Subcutaneous adipose tissue (tissue), 4 donors: ENCODE measurements around the gene DNAAF8. TPM values are rescaled to one million over a fixed set of nuclear protein-coding genes. Genes with fewer than 3 reads are reported as not detected.

Source experiments
- total RNA-seq, 4 donors: library from RNA; depleted of rRNA; stranded (reverse); fragments of >200 nt; gene quantifications; one replicate each; pipeline ENCODE4 v1.1.0, GENCODE V29; 2016
- TF ChIP-seq, protein P1 (sequence below): fragments of 450-650 bp; IDR thresholded peaks from one replicate; pipeline ENCODE4 v1.5.1; 2016; ENCODE audit warnings: low read depth, mild to moderate bottlenecking, control low read depth, antibody characterized with exemption, moderate library complexity

DNAAF8 gene
- total RNA-seq, 4 donors from 2014 or later = 0.44 to 1.6 (median 0.91) TPM

DNA sequence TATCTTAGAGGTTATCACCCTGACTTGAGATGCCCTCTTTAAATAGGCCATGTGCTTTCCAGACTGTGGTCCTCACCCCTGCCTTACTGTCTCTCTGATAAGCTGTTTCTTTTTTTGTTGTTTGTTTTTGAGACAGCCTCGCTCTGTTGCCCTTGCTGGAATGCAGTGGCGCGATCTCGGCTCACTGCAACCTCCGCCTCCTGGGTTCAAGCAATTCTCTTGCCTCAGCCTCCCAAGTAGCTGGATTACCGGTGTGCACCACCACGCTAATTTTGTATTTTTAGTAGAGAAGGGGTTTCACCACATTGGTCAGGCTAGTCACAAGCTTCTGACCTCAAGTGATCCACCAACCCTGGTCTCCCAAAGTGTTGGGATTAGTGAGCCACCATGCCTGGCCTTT lies 54.6 kb downstream of the DNAAF8 start:
- TF ChIP-seq, protein P1, sequence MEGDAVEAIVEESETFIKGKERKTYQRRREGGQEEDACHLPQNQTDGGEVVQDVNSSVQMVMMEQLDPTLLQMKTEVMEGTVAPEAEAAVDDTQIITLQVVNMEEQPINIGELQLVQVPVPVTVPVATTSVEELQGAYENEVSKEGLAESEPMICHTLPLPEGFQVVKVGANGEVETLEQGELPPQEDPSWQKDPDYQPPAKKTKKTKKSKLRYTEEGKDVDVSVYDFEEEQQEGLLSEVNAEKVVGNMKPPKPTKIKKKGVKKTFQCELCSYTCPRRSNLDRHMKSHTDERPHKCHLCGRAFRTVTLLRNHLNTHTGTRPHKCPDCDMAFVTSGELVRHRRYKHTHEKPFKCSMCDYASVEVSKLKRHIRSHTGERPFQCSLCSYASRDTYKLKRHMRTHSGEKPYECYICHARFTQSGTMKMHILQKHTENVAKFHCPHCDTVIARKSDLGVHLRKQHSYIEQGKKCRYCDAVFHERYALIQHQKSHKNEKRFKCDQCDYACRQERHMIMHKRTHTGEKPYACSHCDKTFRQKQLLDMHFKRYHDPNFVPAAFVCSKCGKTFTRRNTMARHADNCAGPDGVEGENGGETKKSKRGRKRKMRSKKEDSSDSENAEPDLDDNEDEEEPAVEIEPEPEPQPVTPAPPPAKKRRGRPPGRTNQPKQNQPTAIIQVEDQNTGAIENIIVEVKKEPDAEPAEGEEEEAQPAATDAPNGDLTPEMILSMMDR = no peak

DNA sequence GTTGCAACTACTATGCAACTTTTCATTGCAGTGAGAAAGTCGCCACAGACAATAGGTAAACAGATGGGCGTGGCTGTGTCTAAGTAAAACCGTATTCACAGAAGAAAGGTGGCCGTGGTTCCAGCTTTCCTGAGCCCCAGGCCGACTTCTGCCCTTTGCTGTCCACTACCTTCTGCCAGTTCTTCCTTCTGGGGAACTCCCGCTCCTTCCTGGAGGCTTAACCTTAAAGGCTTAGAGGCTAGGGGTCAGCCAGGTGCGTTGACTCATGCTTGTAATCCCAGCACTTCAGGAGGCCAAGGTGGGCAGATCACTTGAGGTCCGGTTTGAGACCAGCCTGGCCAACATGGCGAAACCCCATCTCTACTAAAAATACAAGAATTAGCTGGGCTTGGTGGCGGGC lies 55.9 kb downstream of the DNAAF8 start:
- TF ChIP-seq, protein P1 = no peak

DNA sequence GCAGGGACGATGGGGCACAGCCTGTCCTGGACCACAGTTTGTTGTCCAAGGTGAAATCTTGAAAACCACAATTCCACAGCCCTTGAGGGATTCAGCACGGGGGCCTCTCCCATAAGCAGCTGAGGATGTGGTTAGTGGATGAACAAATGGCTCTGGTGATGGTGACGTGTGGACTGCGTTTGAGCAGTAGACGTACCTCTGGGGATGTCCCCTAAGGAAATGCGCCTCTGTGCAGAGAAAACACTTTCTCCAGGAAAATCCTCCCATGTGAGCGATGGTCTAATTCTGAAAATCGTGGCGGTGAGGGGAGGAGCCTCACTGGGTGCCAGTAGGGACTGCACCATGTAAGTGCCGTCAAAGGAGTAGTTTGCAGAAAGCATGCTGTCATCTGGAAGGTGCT lies 56.5 kb downstream of the DNAAF8 start:
- TF ChIP-seq, protein P1 = no peak

DNA sequence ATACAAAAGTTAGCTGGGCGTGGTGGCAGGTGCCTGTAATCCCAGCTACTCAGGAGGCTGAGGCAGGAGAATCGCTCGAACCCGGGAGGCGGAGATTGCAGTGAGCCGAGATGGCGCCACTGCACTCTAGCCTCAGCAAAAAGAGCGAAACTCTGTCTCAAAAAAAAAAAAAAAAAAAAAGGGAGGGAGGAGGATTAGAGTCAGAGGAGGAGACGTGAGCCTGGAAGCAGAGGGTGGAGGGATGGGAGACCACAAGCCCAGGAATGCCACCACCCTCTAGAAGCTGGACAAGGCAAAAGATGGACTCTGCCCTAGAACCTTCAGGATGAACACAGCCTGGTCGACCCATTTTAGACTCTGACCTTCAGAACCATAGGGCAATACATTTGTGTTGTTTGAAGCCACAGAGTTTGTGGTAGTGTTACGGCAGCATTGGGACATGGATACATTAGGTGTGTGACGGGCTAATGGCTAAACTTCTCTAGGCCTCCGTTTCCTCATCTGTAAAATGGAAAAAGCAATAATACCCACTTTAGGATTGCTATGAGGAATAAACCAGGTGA lies 58.7 kb downstream of the DNAAF8 start:
- TF ChIP-seq, protein P1 = no peak

DNA sequence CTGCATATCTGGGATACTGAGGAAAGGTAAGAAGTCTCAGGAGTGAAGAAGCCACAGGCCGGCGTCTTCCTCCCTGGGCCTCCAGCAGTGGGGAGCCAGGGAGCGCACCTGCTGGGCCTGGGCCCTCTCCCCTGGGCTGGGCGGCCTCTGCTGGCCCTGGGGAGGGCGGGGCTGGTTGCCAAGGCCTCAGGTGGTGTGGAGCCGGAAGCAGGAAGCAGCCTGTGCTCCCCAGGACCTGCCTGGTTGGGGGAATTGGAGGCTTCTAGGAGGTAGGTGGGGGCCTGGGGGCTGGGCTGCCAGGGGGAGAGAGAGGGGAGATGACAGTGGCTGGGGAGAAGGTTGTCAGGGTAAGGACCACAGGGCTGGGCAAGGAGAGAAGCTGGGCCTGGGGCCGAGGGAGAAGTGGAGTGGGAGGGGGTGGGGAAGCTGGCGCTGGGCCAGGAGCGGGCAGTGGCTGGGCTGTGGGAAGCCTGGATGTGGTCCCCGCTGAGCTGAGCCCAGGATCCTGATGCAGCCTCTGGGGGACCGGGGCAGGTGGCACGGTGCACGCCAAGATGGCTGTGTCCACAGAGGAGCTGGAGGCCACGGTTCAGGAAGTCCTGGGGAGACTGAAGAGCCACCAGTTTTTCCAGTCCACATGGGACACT lies 61.0 kb downstream of the DNAAF8 start, which contains the start of gene SMIM22:
Gene SMIM22, plus strand, starts transcription at position 189 of the 647 bp plus-strand sequence. Its CDS starts 366 bp downstream, at position 555.
- TF ChIP-seq, protein P1 = no peak

DNA sequence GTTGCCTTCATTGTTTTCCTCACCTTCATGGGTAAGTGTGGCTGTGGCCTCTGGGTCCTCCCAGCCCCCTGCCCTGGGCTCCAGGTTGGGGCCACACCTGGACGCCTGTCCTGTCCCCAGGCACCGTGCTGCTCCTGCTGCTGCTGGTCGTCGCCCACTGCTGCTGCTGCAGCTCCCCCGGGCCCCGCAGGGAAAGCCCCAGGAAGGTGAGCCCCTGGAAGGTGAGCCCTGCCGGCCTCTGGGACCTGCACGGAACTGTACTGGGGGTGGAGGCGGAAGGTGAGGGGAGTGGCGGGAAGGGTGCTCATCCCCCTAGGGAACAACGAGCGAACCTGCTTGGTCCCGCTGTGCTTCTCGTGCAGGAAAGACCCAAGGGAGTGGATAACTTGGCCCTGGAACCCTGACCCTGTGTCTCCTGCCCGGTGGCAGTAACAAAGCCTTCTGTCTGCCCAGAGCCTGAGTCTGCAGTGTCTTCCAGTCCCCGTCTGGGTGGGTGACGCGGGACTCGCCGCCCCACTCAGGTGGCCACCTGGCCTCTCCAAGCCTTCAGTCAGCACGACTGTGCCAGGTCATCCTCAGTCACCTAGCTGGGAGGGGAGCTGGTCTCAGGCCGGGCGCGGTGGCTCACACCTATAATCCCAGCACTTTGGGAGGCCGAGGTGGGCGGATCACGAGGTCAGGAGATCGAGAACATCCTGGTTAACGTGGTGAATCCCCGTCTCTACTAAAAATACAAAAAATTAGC lies 61.7 kb downstream of the DNAAF8 start:
- TF ChIP-seq, protein P1 = no peak
